ENCODE measurements around the gene GLDN. TPM values are rescaled to one million over a fixed set of nuclear protein-coding genes. Genes with fewer than 3 reads are reported as not detected.
"Not testable (repeated sequence)": the region's sequence is repeated elsewhere in the genome, so short reads cannot be mapped to it uniquely, and the experiment has no call there.

GLDN gene
- total RNA-seq, 4 donors from 2014 or later = 0.48 to 3.7 (median 2.6) TPM; not detected in 1

GRCh38 chr15:51444807-51445206 lies 103.4 kb downstream of the GLDN start:
- WGBS, 2 donors (ENCODE audit: low coverage in 1 of 2) = 90 to 100% methylated on average over 1 of the region's 1 CpG
- H3K4me3 ChIP-seq = no peak overlapping the region
- intact Hi-C loops (cut with DNase I; ENCODE audit: low total_unique reads) (no loop called here), in situ Hi-C loops (cut with MboI; ENCODE audit: low pct_ligation_motif_present in 1 of 4, low pct_unique_long_range_greater_than_20kb in 1 of 4, low sequenced_read_pairs in 3 of 4) (no loop called here)
- no peak for DNase-seq
- no peaks in the 10 kb centered on the region for H3K27me3 ChIP-seq
- no peak overlapping the region for H3K27ac ChIP-seq
- H3K36me3 ChIP-seq = peaks cover 0 to 19% (median 9%) of the 10 kb centered on the region in 4 donors
- no peaks in the 10 kb centered on the region for H3K4me1 ChIP-seq
- no peaks in the 10 kb centered on the region for H3K9me3 ChIP-seq
- no peak for TF ChIP-seq POLR2AphosphoS5 (IDR thresholded peaks at IDR 0.05)
- no peak for TF ChIP-seq POLR2A (IDR thresholded peaks at IDR 0.05)
- TF ChIP-seq EP300 (IDR thresholded peaks at IDR 0.05; ENCODE audit: low read depth) = no peak
- TF ChIP-seq, protein P1, sequence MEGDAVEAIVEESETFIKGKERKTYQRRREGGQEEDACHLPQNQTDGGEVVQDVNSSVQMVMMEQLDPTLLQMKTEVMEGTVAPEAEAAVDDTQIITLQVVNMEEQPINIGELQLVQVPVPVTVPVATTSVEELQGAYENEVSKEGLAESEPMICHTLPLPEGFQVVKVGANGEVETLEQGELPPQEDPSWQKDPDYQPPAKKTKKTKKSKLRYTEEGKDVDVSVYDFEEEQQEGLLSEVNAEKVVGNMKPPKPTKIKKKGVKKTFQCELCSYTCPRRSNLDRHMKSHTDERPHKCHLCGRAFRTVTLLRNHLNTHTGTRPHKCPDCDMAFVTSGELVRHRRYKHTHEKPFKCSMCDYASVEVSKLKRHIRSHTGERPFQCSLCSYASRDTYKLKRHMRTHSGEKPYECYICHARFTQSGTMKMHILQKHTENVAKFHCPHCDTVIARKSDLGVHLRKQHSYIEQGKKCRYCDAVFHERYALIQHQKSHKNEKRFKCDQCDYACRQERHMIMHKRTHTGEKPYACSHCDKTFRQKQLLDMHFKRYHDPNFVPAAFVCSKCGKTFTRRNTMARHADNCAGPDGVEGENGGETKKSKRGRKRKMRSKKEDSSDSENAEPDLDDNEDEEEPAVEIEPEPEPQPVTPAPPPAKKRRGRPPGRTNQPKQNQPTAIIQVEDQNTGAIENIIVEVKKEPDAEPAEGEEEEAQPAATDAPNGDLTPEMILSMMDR (IDR thresholded peaks at IDR 0.05) = no peak

- intact Hi-C loops (cut with DNase I; ENCODE audit: low total_unique reads); DNase-seq: not testable (repeated sequence)
- 90 to 98% methylated on average over 4 to 5 of the region's 5 CpGs for WGBS, 2 donors (ENCODE audit: low coverage in 1 of 2)
Measured at GRCh38 chr15:51446029-51446744, 104.7 kb downstream of the GLDN start.

DNA sequence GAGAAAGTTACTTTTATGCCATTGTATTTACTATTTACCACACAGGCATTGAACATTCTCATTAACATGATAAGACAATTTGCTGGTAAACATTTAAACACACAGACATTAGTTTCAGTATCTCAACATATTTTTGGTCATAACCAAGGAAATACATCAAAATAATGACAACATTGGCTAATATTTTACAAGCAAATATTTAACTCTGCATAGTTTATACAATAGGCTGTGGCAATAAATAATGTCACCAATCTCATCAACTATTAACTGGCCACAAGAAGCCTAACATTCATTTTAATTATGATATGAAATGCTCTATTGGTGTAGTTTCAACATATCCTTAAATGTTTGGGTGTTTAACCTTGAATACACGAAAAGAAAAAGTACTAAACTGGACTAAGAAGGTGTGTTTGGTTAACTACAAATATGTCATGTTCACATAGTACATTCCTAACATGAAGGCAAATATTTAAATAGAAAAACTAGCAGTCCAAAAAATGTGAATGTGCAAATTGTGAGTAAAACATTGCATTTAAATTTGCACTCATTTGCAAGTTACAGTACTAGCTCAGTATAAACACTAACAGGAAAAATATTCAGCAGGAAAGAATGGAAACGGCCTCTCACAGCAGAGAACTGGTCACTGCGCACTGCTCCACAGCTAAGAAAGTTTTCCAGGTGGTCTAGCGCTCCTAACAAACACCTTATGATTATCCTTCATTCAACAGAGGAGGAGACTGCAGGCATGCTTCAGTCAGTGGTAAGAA lies 106.6 kb downstream of the GLDN start:
- Histone ChIP-seq H3K4me3 (no peak overlapping the region), H3K36me3 (peaks cover 0 to 33% (median 12%) of the 10 kb centered on the region in 4 donors), H3K4me1 (no peaks in the 10 kb centered on the region), H3K9me3 (no peaks in the 10 kb centered on the region), H3K27ac (no peak overlapping the region), H3K27me3 (no peaks in the 10 kb centered on the region)
- intact Hi-C loops (cut with DNase I; ENCODE audit: low total_unique reads) = no loop called here
- in situ Hi-C loops (cut with MboI; ENCODE audit: low pct_ligation_motif_present in 1 of 4, low pct_unique_long_range_greater_than_20kb in 1 of 4, low sequenced_read_pairs in 3 of 4) = no loop called here
- DNase-seq = no peak
- TF ChIP-seq, protein P1 (IDR thresholded peaks at IDR 0.05) = no peak
- TF ChIP-seq POLR2A (IDR thresholded peaks at IDR 0.05) = no peak
- no peak for TF ChIP-seq POLR2AphosphoS5 (IDR thresholded peaks at IDR 0.05)
- no peak for TF ChIP-seq EP300 (IDR thresholded peaks at IDR 0.05; ENCODE audit: low read depth)
- WGBS, 2 donors (ENCODE audit: low coverage in 1 of 2) = 88 to 93% methylated on average over 2 to 4 of the region's 4 CpGs

More at GRCh38 chr15:51446029-51446744, 104.7 kb downstream of the GLDN start:
- H3K9me3 ChIP-seq; H3K4me1 ChIP-seq; H3K27ac ChIP-seq; H3K4me3 ChIP-seq; H3K27me3 ChIP-seq; in situ Hi-C loops (cut with MboI; ENCODE audit: low pct_ligation_motif_present in 1 of 4, low pct_unique_long_range_greater_than_20kb in 1 of 4, low sequenced_read_pairs in 3 of 4): not testable (repeated sequence)
- peaks cover 0 to 24% (median 12%) of the 10 kb centered on the region in 4 donors for H3K36me3 ChIP-seq

GRCh38 chr15:51448622-51449399 lies 107.4 kb downstream of the GLDN start:
- WGBS, 2 donors (ENCODE audit: low coverage in 1 of 2) = 84 to 90% methylated on average over 7 of the region's 7 CpGs
- no peak for DNase-seq
- in situ Hi-C loops (cut with MboI; ENCODE audit: low pct_ligation_motif_present in 1 of 4, low pct_unique_long_range_greater_than_20kb in 1 of 4, low sequenced_read_pairs in 3 of 4) = no loop called here
- no peaks in the 10 kb centered on the region for H3K27me3 ChIP-seq
- intact Hi-C loops (cut with DNase I; ENCODE audit: low total_unique reads) = no loop called here
- no peaks in the 10 kb centered on the region for H3K9me3 ChIP-seq
- TF ChIP-seq POLR2A (IDR thresholded peaks at IDR 0.05) = no peak
- TF ChIP-seq EP300 (IDR thresholded peaks at IDR 0.05; ENCODE audit: low read depth) = no peak
- TF ChIP-seq, protein P1 (IDR thresholded peaks at IDR 0.05) = no peak
- no peak for TF ChIP-seq POLR2AphosphoS5 (IDR thresholded peaks at IDR 0.05)
- no peaks in the 10 kb centered on the region for H3K4me1 ChIP-seq
- no peak overlapping the region for H3K27ac ChIP-seq
- peaks cover 0 to 34% (median 12%) of the 10 kb centered on the region in 4 donors for H3K36me3 ChIP-seq
- no peak overlapping the region for H3K4me3 ChIP-seq

Measured in transverse colon (tissue), 4 donors.